H1 (cell line): Measurements from ENCODE around the gene GKAP1. TPM values are rescaled to one million over a fixed set of nuclear protein-coding genes. Genes with fewer than 3 reads are reported as not detected.

Experiments
- CTCF ChIA-PET: fragments of 300-600 bp; sonication (Branson Sonifier 250); formaldehyde crosslinking; loops from one replicate; lab custom pipeline; 2021; ENCODE audit not compliant: partially characterized antibody; lab: Charles Lee
- POLR2A ChIA-PET: fragments of 300-600 bp; sonication (Branson Sonifier 250); formaldehyde crosslinking; loops from one replicate; lab custom pipeline; 2021; ENCODE audit warnings: inconsistent platforms; ENCODE audit not compliant: partially characterized antibody; lab: Charles Lee
- DNase-seq, 2 experiments: peaks; one replicate each; pipeline versions ENCODE4 v3.0.0 to v3.0.0-alpha.2; 2010 to 2022; ENCODE audit warnings: low spot score in 2 of 2, low read depth in 1 of 2, mixed read lengths in 1 of 2
- FAIRE-seq: peaks from 2 replicates; lab custom pipeline; 2011; peaks lifted over from hg19 to GRCh38; lab: Jason Lieb, UNC
- H2AFZ ChIP-seq: 2 replicates; pipeline ENCODE4 v1.8.1; 2012; ENCODE audit warnings: low read length, inconsistent platforms
- H2AK5ac ChIP-seq: 2 replicates; pipeline ENCODE4 v1.6.1; 2013; ENCODE audit warnings: low read depth, low read length
- H2BK120ac ChIP-seq: replicated peaks from 2 replicates; pipeline ENCODE3; 2013; ENCODE audit warnings: low read depth, low read length, inconsistent platforms
- H2BK12ac ChIP-seq: 2 replicates; pipeline ENCODE4 v1.6.1; 2013; ENCODE audit warnings: low read depth, low read length
- H2BK15ac ChIP-seq: 2 replicates; pipeline ENCODE4 v1.6.1; 2013; ENCODE audit warnings: low read length
- H2BK20ac ChIP-seq: 2 replicates; pipeline ENCODE4 v1.6.1; 2013; ENCODE audit warnings: low read length
- H2BK5ac ChIP-seq: 2 replicates; pipeline ENCODE4 v1.6.1; 2013; ENCODE audit warnings: low read depth, low read length
- H3K14ac ChIP-seq: 2 replicates; pipeline ENCODE4 v1.6.1; 2013; ENCODE audit warnings: inconsistent platforms; ENCODE audit not compliant: insufficient read length
- H3K18ac ChIP-seq: 2 replicates; pipeline ENCODE4 v1.6.1; 2013; ENCODE audit warnings: low read length; ENCODE audit errors: extremely low read depth
- H3K23ac ChIP-seq: 2 replicates; pipeline ENCODE4 v1.6.1; 2013; ENCODE audit warnings: inconsistent platforms; ENCODE audit not compliant: insufficient read length
- H3K23me2 ChIP-seq: 2 replicates; pipeline ENCODE4 v1.6.1; 2013; ENCODE audit warnings: low read depth, low read length
- H3K27ac ChIP-seq: 2 replicates; pipeline ENCODE4 v1.6.1; 2011; ENCODE audit warnings: low read depth, low read length, inconsistent platforms
- H3K27me3 ChIP-seq, 4 experiments: replicated peaks in 1 of 4; 1 replicate in 1 of 4; 2 replicates in 3 of 4; pipeline versions ENCODE4 v1.6.1 to v1.8.1; 2011 to 2013; ENCODE audit warnings: low read length in 3 of 4, mild to moderate bottlenecking in 3 of 4, inconsistent platforms in 2 of 4, mixed read lengths in 2 of 4, moderate library complexity in 1 of 4; ENCODE audit not compliant: control insufficient read depth in 3 of 4, insufficient read depth in 3 of 4; ENCODE audit errors: extremely low read depth in 1 of 4
- H3K36me3 ChIP-seq, 4 experiments: 2 replicates each; pipeline versions ENCODE4 v1.6.1 to v1.8.1; 2011 to 2013; ENCODE audit warnings: mild to moderate bottlenecking in 4 of 4, low read length in 3 of 4, moderate library complexity in 2 of 4, control low read depth in 1 of 4, inconsistent platforms in 1 of 4; ENCODE audit not compliant: insufficient read depth in 4 of 4, control insufficient read depth in 2 of 4
- H3K4ac ChIP-seq: replicated peaks from 2 replicates; pipeline ENCODE3; 2013; ENCODE audit warnings: low read length, low read depth, mixed read lengths, inconsistent platforms; ENCODE audit not compliant: insufficient read length
- H3K4me1 ChIP-seq, 4 experiments: replicated peaks in 1 of 4; 1 replicate in 1 of 4; 2 replicates in 3 of 4; pipeline versions ENCODE4 v1.6.1 to v1.8.1; 2011 to 2013; ENCODE audit warnings: low read length in 3 of 4, inconsistent platforms in 2 of 4, mixed read lengths in 1 of 4; ENCODE audit not compliant: insufficient read depth in 4 of 4, control insufficient read depth in 3 of 4
- H3K4me2 ChIP-seq, 2 experiments: 2 replicates each; pipeline versions ENCODE4 v1.6.1 to v1.8.1; 2011 to 2013; ENCODE audit warnings: low read depth in 2 of 2, low read length in 2 of 2, control low read depth in 1 of 2, inconsistent platforms in 1 of 2, mild to moderate bottlenecking in 1 of 2; ENCODE audit not compliant: insufficient read depth in 1 of 2
- H3K4me3 ChIP-seq, 4 experiments: fragments of 200-600, 300-600 bp in 1 of 4; sonication (generic), shearing (Covaris generic), sonication (Bioruptor Twin) in 1 of 4; 2 replicates each; pipeline versions ENCODE4 v1.5.1 to v1.8.1; 2011 to 2016; ENCODE audit warnings: low read length in 4 of 4, low read depth in 3 of 4, control low read depth in 2 of 4, inconsistent platforms in 2 of 4, mild to moderate bottlenecking in 2 of 4, mixed read lengths in 1 of 4, moderate library complexity in 1 of 4; ENCODE audit not compliant: insufficient read depth in 2 of 4; ENCODE audit errors: extremely low read depth in 1 of 4
- H3K56ac ChIP-seq: replicated peaks from 2 replicates; pipeline ENCODE3; 2013; ENCODE audit warnings: low read depth, mild to moderate bottlenecking, mixed read lengths, low read length, inconsistent platforms; ENCODE audit not compliant: insufficient read length
- H3K79me1 ChIP-seq: 2 replicates; pipeline ENCODE4 v1.6.1; 2013; ENCODE audit warnings: low read depth, low read length, control low read depth
- H3K79me2 ChIP-seq, 2 experiments: 2 replicates each; pipeline versions ENCODE4 v1.6.1 to v1.8.1; 2012 to 2013; ENCODE audit warnings: low read length in 2 of 2, mild to moderate bottlenecking in 2 of 2, inconsistent platforms in 1 of 2; ENCODE audit not compliant: insufficient read depth in 2 of 2, control insufficient read depth in 1 of 2
- H3K9ac ChIP-seq, 4 experiments: replicated peaks in 1 of 4; 1 replicate in 1 of 4; 2 replicates in 3 of 4; pipeline versions ENCODE4 v1.6.1 to v1.8.1; 2011 to 2013; ENCODE audit warnings: low read depth in 3 of 4, low read length in 3 of 4, control low read depth in 2 of 4, mild to moderate bottlenecking in 2 of 4, moderate library complexity in 2 of 4, inconsistent platforms in 1 of 4; ENCODE audit errors: extremely low read depth in 1 of 4
- H3K9me3 ChIP-seq, 2 experiments: 2 replicates each; pipeline versions ENCODE4 v1.6.1 to v1.8.1; 2012 to 2013; ENCODE audit warnings: mild to moderate bottlenecking in 2 of 2, moderate library complexity in 2 of 2, control low read depth in 1 of 2, inconsistent platforms in 1 of 2, low read depth in 1 of 2, low read length in 1 of 2, mixed read lengths in 1 of 2; ENCODE audit not compliant: insufficient read depth in 2 of 2
- H4K20me1 ChIP-seq, 2 experiments: replicated peaks in 1 of 2; 2 replicates each; pipeline versions ENCODE3 to v1.8.1; 2011 to 2013; ENCODE audit warnings: inconsistent platforms in 2 of 2, low read length in 2 of 2, mild to moderate bottlenecking in 1 of 2; ENCODE audit not compliant: insufficient read depth in 2 of 2, control insufficient read depth in 1 of 2
- H4K5ac ChIP-seq: 2 replicates; pipeline ENCODE4 v1.6.1; 2013; ENCODE audit warnings: low read length, low read depth, mixed read lengths, inconsistent platforms; ENCODE audit not compliant: insufficient read length
- H4K8ac ChIP-seq: 2 replicates; pipeline ENCODE4 v1.8.0; 2013; ENCODE audit warnings: mild to moderate bottlenecking, moderate library complexity, low read length, inconsistent platforms; ENCODE audit not compliant: insufficient read depth; ENCODE audit errors: extremely low read depth
- H4K91ac ChIP-seq: replicated peaks from 2 replicates; pipeline ENCODE3; 2013; ENCODE audit warnings: low read length, mixed read lengths, inconsistent platforms; ENCODE audit not compliant: insufficient read length
- CBX5 ChIP-seq: fragments of 300-800, 300-1000 bp; sonication (generic); IDR thresholded peaks from 2 replicates; pipeline ENCODE4 v1.7.1; 2016; ENCODE audit warnings: antibody characterized with exemption, low read length, low read depth
- CEBPB ChIP-seq: IDR thresholded peaks from 2 replicates; pipeline ENCODE4 v1.6.1; 2012; ENCODE audit warnings: low read depth, low read length
- JUND ChIP-seq: IDR thresholded peaks from 2 replicates; pipeline ENCODE4 v1.6.1; 2011; ENCODE audit warnings: mild to moderate bottlenecking, improper control_type of control experiment, low read length
- KDM5A ChIP-seq: fragments of 200-600 bp; IDR thresholded peaks from 2 replicates; pipeline ENCODE4 v1.7.1; 2012; ENCODE audit warnings: mild to moderate bottlenecking, low read length, inconsistent platforms, mixed read lengths
- NRF1 ChIP-seq: IDR thresholded peaks from 2 replicates; pipeline ENCODE4 v1.6.1; 2011; ENCODE audit warnings: mild to moderate bottlenecking, low read depth, low read length, improper control_type of control experiment
- POLR2AphosphoS5 ChIP-seq: IDR thresholded peaks from 2 replicates; pipeline ENCODE4 v1.6.1; 2011; ENCODE audit warnings: low read depth, low read length
- POU5F1 ChIP-seq: IDR thresholded peaks from 2 replicates; pipeline ENCODE4 v1.6.1; 2011; ENCODE audit warnings: low read depth, mild to moderate bottlenecking, low read length, moderate library complexity
- SIN3A ChIP-seq, 2 experiments: IDR thresholded peaks in 1 of 2; conservative IDR thresholded peaks in 1 of 2; 2 replicates each; pipeline ENCODE4 v1.6.1; 2011 to 2012; ENCODE audit warnings: low read length in 2 of 2, improper control_type of control experiment in 1 of 2, low read depth in 1 of 2, mild to moderate bottlenecking in 1 of 2
- SP4 ChIP-seq: IDR thresholded peaks from 2 replicates; pipeline ENCODE4 v1.6.1; 2012; ENCODE audit warnings: low read length, inconsistent platforms
- TEAD4 ChIP-seq: IDR thresholded peaks from 2 replicates; pipeline ENCODE4 v1.6.1; 2012; ENCODE audit warnings: low read depth, low read length, inconsistent platforms, mixed read lengths
- ZNF274 ChIP-seq: IDR thresholded peaks from 2 replicates; pipeline ENCODE4 v1.7.0; 2012; ENCODE audit warnings: low read length, borderline replicate concordance; ENCODE audit errors: extremely low read depth
- WGBS, 2 experiments: shearing (Covaris generic) in 1 of 2; methylation state at CpG; one replicate each; pipeline versions ENCODE4 v1.1.6 to v1.1.7; 2013 to 2015; ENCODE audit warnings: low lambda C conversion rate in 2 of 2, mixed read lengths in 2 of 2, inconsistent platforms in 1 of 2, low coverage in 1 of 2, missing lambda C conversion rate in 1 of 2; ENCODE audit not compliant: insufficient replicate concordance in 2 of 2, insufficient coverage in 1 of 2, insufficient read length in 1 of 2; ENCODE audit errors: extremely low coverage in 1 of 2, missing lambda C conversion rate in 1 of 2; 5-methylcytosine and 5-hydroxymethylcytosine counted together
- polyA plus RNA-seq, 7 experiments: library from polyadenylated mRNA; depleted of rRNA in 3 of 7; stranded (reverse) in 5 of 7; unstranded in 2 of 7; fragments of >200 nt in 5 of 7; fragments of 200-250 nt in 2 of 7; gene quantifications; 1 replicate in 5 of 7; 2 replicates in 1 of 7; 4 replicates in 1 of 7; pipeline versions ENCODE4 v1.2.1 to v1.2.3, GENCODE V29; 2011 to 2013; ENCODE audit warnings: missing spikeins in 2 of 7, mixed read lengths in 2 of 7
- total RNA-seq: library from RNA; stranded (reverse); fragmentation: NEBNext Ultra II Directional; extraction: Animal tissue kit (Norgen Biotek cat#: 25700); gene quantifications from 2 replicates; pipeline ENCODE4 v1.2.1, GENCODE V29; 2021

GKAP1 gene
- total and polyA plus RNA-seq, 2 of the 8 experiments (the other 6 are each of a cell fraction or from before 2014, with no cell fraction given), result 0.97 to 5.3 TPM

- peak overlapping the region; percentile 99 for H4K8ac ChIP-seq
- H3K4ac ChIP-seq, result peak overlapping the region; percentile 69
- peak overlapping the region; percentile 100 for H3K27ac ChIP-seq
- H3K9me3 ChIP-seq, result peaks cover 0 to 2% of the 10 kb centered on the region in 2 experiments; a peak in 1 of 4 replicates
- no peak overlapping the region for H3K23ac ChIP-seq
- H3K18ac ChIP-seq, result peak overlapping the region; percentile 91; the same call in 1 of the 2 replicates
- H3K4me3 ChIP-seq, result peak overlapping the region; percentile 79 to 99 (median 93)
- no peak overlapping the region for H2BK20ac ChIP-seq
- no peak overlapping the region for H3K14ac ChIP-seq
- peak overlapping the region; percentile 95 for H3K56ac ChIP-seq
- POLR2A ChIA-PET, result interaction anchor here (0.7 to 2.7 kb wide), 24 partner anchors 8 to 460 kb away, joined by 3 to 15 read pairs (median 4); partner anchors contain the start of genes HNRNPK, KIF27 and RMI1
- peak overlapping the region; percentile 94 for H4K91ac ChIP-seq
- H2AFZ ChIP-seq, result no peak overlapping the region
- TF ChIP-seq JUND, result no peak
- TF ChIP-seq SP4, result no peak
- TF ChIP-seq CBX5, result no peak
- TF ChIP-seq CEBPB, result no peak
- no peak for TF ChIP-seq KDM5A
- no peak for TF ChIP-seq SIN3A (conservative IDR thresholded peaks at IDR 0.05 in 1 of 2, IDR thresholded peaks at IDR 0.05 in 1 of 2; ENCODE audit: low read depth in 1 of 2, low read length in 2 of 2)
- TF ChIP-seq TEAD4, result no peak
- TF ChIP-seq POU5F1, result no peak
- no peak; the same call in 1 of the 2 replicates for TF ChIP-seq POLR2AphosphoS5
- no peak for TF ChIP-seq NRF1
- TF ChIP-seq ZNF274, result no peak
- TF ChIP-seq, all 59 proteins: peak for 0
- peak overlapping the region; percentile 94 for H4K5ac ChIP-seq
- peaks cover 36 to 50% of the 10 kb centered on the region in 2 experiments for H3K79me2 ChIP-seq
- no peaks in the 10 kb centered on the region; a peak in 1 of 7 replicates for H3K4me1 ChIP-seq
- H3K23me2 ChIP-seq, result no peaks in the 10 kb centered on the region; the same call in 1 of the 2 replicates
- H3K36me3 ChIP-seq, result no peaks in the 10 kb centered on the region; a peak in 1 of 8 replicates
- peak overlapping the region; percentile 100; the same call in 1 of the 2 replicates for H2BK12ac ChIP-seq
- DNase-seq, result no peak
- no peak overlapping the region for H2BK15ac ChIP-seq
- no peak for FAIRE-seq
- H4K20me1 ChIP-seq, result peaks cover 0 to 3% of the 10 kb centered on the region in 2 experiments
- H3K27me3 ChIP-seq, result no peaks in the 10 kb centered on the region
- peak overlapping the region; percentile 100 for H2BK5ac ChIP-seq
- peak overlapping the region; percentile 70 to 87 for H3K4me2 ChIP-seq
- peak overlapping the region; percentile 98 to 100 (median 98) for H3K9ac ChIP-seq
- WGBS, 2 experiments, result 1% methylated on average over 26 of the region's 26 CpGs; no CpG with 5 or more reads in 1 of the 2 experiments
- no peak overlapping the region for H2BK120ac ChIP-seq
- CTCF ChIA-PET, result no interaction called here
- H3K79me1 ChIP-seq, result no peaks in the 10 kb centered on the region
- H2AK5ac ChIP-seq, result no peak overlapping the region
Measured at GRCh38 chr9:83707518-83707767, 110.1 kb downstream of the GKAP1 start.
